GM21619 (cell line): Measurements from ENCODE around the gene TCERG1L.

Experiments used
- ATAC-seq: cut with Tn5 transposase; IDR thresholded peaks from one replicate; pipeline ENCODE4 v1.9.1; 2021; ENCODE audit not compliant: unreplicated experiment

The TCERG1L gene

GRCh38 chr10:131211965-131212619, 99.4 kb downstream of the TCERG1L start:
- no peak for ATAC-seq

- ATAC-seq: no peak
These were observed 100.0 kb downstream of the TCERG1L start for GRCh38 chr10:131211559-131211958.

- no peak for ATAC-seq
These were observed 100.4 kb downstream of the TCERG1L start for GRCh38 chr10:131211146-131211545.

- ATAC-seq: no peak
These were observed 101.3 kb downstream of the TCERG1L start for GRCh38 chr10:131210181-131210580.

- no peak for ATAC-seq
These were observed 103.7 kb downstream of the TCERG1L start for GRCh38 chr10:131207584-131208532.

- ATAC-seq: no peak
These were observed 104.3 kb downstream of the TCERG1L start for GRCh38 chr10:131207176-131207575.

- no peak for ATAC-seq
These were observed 105.2 kb downstream of the TCERG1L start for GRCh38 chr10:131206111-131206995.

GRCh38 chr10:131205556-131205955, 106.0 kb downstream of the TCERG1L start:
- ATAC-seq: no peak

- ATAC-seq: no peak
These were observed 106.9 kb downstream of the TCERG1L start for GRCh38 chr10:131204406-131205152.

- ATAC-seq: no peak
These were observed 107.8 kb downstream of the TCERG1L start for GRCh38 chr10:131203456-131204357.

- no peak for ATAC-seq
These were observed 108.5 kb downstream of the TCERG1L start for GRCh38 chr10:131202990-131203389.

GRCh38 chr10:131201741-131202515, 109.6 kb downstream of the TCERG1L start:
- no peak for ATAC-seq

GRCh38 chr10:131200856-131201470, 110.6 kb downstream of the TCERG1L start:
- ATAC-seq: no peak

GRCh38 chr10:131199646-131200045, 111.9 kb downstream of the TCERG1L start:
- ATAC-seq: no peak

- no peak for ATAC-seq
These were observed 112.7 kb downstream of the TCERG1L start for GRCh38 chr10:131198843-131199242.

- ATAC-seq: no peak
These were observed 113.1 kb downstream of the TCERG1L start for GRCh38 chr10:131198401-131198800.

- no peak for ATAC-seq
These were observed 115.2 kb downstream of the TCERG1L start for GRCh38 chr10:131196176-131196885.
